Stimulated activated CD8-positive, alpha-beta memory T cell treated with anti-CD3 and anti-CD28 coated beads, Interleukin-15, amount 100 ng/mL, for 4 hours (primary cell): Measurements from ENCODE around the gene RBBP4.
"Not testable (repeated sequence)": the region's sequence is repeated elsewhere in the genome, so short reads cannot be mapped to it uniquely, and the experiment has no call there.

Experiments
- DNase-seq, 2 donors: peaks; one replicate each; pipeline ENCODE4 v3.0.0-alpha.2; 2020; ENCODE audit warnings: low read depth in 2 of 2

The RBBP4 gene

DNA sequence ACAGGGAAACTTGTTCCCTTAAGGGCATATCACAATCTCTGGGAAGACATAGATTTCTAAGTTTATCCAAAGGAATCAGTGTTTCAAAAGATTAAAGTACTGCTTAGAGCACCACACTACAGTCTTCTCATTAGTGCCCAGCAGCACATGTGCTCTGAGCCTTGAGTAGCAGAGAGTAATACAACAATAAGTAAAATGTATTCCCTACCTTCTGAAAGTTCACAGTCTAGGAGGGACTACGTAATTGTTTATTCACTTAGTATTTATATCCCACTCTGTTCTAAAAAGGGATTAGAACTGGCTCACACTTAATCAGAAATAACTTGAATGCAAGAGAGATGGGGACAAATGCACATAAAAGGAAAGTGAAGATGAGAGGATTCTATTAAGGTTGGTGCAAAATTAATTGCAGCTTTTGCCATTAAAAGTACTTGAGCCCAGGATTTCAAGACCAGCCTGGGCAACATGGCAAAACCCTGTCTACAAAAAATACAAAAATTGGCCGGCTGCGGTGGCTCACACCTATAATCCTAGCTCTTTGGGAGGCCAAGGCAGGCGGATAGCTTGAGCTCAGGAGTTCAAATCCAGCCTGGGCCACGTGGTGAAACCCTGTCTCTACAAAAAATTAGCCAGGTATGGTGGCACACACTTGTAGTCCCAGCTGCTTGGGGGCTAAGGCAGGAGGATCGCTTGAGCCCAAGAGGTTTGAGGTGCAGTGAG lies 42.6 kb downstream of the RBBP4 start:
- no peak for DNase-seq

DNA sequence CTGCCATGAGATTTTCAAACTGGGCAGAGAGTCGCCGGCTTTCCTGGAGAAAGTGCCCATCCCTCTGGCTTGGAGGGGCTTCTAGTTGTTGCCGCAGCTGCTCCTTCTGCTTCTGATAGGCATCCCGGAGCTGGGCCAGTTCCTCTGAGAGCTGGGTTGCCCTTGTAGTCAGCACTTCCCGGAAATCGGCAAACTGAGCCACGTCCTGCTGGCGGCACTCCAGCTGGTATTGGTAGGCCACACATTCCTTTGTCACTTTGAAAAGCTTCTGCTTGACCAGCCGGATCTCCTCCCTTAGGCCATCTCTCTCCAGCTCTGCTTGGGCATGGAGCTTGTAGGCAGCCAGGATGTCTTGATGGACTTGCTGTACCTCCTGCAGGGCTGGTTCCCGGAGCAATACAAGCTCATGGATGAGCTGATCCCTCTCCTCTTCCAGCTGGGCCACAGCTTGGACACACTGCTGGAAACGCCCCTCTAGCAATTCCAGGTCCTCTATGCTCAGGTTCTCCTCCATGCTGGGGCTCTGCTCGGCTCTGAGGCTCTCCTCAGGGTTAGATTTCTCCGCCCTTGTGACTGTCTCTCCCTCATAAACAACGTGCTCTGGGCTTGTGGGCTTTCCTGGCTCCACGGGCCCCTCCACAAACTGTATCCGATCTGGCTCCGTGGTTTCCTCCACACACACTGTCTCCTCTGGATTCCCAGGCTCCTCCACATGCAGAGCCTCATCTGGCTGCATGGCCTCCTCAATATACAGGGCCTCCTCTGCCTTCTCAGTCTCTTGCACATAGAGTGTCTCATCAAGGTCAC lies 44.3 kb downstream of the RBBP4 start:
- no peak for DNase-seq

DNA sequence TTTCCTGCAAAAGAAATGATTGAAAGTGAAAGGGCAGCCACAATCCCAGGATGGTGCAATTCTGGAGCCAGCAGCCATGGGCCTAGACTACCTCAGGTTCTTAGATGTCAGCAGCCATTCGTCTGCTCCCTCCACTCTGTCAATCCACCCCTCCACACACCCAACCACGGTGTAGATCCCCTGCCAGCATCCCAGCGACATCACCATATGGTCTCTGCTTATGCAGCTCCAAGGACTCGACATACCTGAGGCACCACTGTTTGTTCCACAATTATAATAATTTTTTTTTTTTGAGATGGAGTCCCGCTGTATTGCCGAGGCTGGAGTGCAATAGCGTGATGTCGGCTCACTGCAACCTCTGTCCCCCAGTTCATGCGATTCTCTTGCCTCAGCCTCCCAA lies 45.0 kb downstream of the RBBP4 start:
- no peak for DNase-seq

DNA sequence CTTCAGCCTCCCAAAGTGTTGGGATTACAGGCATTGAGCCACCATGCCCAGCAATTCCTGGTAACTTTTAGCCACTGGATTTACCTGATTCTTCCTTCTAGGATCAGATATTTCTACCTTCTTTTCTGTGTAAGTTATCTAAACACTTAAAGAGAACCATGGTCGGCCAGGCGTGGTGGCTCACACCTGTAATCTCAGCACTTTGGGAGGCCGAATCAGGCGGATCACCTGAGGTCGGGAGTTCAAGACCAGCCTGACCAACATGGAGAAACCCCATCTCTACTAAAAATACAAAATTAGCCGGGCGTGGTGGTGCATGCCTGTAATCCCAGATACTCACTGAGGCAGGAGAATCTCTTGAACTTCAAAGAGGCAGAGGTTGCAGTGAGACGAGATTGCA lies 46.0 kb downstream of the RBBP4 start:
- DNase-seq = not testable (repeated sequence)

DNA sequence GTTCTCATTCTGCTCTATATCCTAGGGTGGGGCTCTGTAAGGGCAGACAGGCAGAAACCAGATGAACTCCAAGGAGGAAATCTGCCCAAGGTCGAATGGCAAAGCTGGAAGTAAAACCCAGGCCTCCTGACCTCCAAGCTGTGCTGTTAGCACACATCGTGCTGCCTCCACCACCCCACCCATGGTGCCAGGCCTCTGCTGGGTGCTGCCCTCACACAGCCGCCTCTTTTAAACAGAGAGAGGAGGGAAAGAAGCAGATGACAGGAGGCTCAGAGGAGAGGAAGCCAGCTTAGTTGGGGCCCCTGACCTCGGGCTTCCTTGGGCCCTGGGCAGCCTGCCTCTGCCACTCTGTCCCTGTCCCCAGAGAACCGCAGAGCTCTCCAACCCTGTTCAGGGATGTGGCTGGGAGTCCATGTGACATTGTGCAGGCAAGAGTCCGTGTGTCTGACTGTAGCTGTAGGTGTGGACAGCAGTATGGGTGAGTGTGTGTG lies 50.5 kb downstream of the RBBP4 start:
- DNase-seq = no peak

DNA sequence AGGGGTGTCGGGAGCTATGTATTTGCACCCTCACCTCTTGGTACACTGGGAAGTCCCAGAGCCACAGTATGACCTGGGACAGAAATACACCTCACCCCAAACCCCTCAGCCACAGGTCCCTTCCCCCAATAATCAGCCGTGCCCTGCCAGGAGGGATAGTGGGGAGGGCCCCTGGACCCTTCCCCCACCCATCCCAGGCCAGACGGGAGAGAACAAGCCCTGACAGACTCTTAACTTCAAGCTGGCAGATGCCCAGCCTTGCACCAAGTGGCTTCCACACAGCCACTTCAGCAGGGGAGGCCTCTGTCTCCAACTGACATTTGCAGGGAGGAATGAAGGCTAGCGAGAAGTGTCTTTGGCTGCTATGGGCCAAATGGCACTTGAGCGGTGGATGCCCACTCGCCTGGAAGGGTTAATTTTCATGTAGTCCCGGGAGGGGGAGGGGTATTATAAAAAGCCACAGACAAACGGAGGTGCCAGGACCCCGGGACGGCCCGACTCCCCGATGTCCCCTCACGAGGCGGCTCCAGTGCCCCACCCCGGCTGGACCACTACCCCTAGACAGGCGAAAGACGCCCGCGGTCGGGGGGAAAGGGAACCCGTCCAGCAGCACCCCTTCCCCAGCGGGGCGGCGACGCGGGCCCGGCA lies 51.1 kb downstream of the RBBP4 start:
- no peak for DNase-seq

DNA sequence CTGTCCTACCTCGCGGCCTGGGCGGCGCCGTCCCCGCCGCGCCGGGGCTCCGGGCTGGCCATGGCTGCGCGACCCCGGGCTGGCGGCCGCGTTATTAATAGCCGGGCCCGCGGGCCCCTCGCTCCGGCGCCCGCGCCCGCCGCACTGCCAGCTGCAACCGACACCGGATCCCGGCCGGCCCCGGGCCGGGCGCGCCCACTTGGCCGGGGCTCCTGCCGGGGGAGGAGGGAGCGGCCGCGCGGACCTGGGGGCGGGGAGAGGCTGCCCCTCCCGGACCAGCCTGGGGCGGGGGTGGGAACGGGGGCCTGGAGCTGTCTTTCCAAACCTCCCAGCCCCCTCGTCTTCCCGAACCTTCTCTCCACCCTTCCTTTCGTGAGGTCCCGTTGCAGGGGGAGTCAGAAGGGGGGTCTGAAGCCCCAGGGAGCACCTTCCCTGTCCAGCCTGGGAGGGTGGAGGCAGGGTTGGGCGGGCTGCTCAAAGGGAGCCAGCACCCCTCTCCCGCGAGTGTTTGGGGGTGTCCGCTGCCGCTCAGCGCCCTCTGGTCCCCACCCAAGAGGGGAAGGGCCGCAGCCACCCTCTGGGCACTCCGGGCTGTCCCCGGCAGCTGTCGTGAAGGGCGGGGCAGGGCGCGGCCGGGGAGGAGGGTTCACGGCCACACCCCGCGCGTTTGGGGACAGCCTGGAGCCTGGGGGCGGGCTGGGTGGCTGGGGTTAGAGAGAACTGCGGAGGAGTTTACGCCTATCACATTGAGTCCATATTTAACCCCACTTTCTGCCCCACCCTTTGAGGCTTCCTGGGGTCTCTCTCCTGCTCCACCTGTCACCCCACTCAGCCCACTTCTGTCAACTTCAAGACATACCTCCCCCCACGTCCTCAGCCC lies 51.8 kb downstream of the RBBP4 start, which contains the start of gene SYNC:
Gene SYNC (minus strand): TSS at position 172 of the 880 bp plus-strand sequence. CDS start 110 bp downstream, at position 62.
- DNase-seq = no peak

DNA sequence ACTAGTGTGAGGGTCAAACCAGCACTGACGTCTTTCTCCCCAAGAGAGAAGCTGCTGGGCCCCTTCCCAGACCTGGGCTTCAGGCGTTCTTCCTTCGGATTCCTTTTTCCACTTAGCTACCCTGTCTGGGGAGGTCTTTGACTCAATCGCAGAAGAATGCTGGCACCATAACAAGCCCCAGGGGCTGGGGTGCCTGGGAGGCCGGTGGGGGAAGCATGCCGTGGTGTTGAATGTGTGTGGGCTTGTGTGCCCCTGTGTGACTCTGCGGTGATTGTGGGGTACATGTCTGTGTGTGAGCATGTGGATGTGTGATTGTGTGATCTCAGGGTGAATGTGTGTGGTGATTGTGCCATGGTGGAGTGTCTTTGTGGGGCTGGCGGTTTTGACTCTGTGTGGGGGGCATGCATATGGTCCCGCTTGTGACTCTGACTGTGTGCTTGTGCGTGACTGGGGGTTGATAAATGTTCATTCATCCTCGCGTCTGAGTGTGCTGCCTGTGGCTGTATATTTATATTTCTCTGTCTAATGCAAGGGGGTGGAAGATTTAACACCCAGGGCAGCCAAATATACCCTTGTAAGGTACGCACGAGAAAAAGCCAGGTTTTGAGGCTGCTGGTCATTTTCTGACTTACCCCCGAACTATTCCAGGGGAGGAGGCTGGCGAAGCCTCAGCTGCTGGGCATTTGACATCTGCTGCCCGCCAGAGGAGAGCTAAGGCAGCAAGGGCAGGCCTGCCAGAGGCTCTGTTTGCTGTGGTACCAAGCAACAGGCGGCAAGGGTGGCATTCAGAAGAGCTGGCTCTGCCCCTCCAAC lies 52.7 kb downstream of the RBBP4 start:
- DNase-seq = no peak

GRCh38 chr1:32705516-32705915 lies 54.5 kb downstream of the RBBP4 start:
- DNase-seq = no peak

DNA sequence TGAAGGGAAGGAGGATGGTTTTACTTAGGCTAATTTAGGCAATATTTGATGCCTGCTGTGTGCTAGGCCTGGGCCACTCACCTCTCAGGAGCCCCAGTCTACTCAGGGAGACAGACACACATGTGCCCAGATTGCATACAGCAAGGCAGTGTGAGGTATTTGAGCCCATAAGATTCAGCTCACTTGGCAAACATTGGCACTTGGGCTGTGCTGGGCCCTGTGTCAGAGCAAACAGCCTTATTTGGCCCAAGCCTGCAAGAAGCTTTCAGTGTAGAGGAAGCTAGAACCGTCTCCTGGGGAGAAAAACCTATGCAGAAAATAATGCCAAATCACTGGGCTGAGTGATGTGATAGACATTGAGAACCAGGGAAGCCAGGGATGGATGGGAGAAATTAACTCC lies 55.5 kb downstream of the RBBP4 start:
- DNase-seq = no peak

- no peak for DNase-seq
These were observed 58.1 kb downstream of the RBBP4 start for GRCh38 chr1:32709075-32709474.

- no peak for DNase-seq
These were observed 58.5 kb downstream of the RBBP4 start for GRCh38 chr1:32709476-32709875.

DNA sequence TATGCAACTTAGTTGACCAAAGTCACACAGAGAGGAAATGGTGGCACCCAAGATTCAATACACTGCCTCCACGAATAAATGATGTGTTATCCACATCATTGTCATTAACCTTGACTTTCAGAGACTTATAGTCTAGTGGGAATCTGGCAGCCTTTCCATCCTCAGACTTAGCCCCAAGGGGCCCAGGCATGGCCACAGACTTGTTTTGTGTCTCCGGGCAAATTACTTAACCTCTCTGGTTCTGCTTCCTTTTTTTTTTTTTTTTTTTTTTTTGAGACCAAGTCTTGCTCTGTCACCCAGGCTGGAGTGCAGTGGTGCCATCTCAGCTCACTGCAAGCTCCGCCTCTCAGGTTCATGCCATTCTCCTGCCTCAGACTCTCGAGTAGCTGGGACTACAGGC lies 60.2 kb downstream of the RBBP4 start:
- DNase-seq = not testable (repeated sequence)

- DNase-seq = no peak
These were observed 62.1 kb downstream of the RBBP4 start for GRCh38 chr1:32713081-32713480.

DNA sequence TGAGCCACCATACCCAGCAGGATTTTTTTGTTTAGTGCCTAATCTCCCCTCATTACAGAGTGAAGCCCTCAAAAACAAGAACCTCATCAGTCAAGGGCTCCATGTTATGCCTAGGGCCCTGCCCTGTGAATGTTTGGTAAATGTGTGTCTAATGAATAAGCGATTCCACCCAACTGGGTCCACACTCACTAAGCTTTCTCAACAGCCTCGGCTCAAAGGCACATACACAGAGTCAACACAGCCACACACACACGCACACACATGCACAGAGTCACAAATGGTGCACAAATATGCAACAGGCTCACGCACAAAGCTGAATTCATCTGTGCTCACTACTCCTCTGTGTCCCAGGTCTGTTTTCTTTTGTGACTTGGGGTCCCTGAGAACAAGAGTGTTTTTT lies 63.3 kb downstream of the RBBP4 start:
- no peak for DNase-seq

- no peak for DNase-seq
These were observed 64.9 kb downstream of the RBBP4 start for GRCh38 chr1:32715901-32716311.

DNA sequence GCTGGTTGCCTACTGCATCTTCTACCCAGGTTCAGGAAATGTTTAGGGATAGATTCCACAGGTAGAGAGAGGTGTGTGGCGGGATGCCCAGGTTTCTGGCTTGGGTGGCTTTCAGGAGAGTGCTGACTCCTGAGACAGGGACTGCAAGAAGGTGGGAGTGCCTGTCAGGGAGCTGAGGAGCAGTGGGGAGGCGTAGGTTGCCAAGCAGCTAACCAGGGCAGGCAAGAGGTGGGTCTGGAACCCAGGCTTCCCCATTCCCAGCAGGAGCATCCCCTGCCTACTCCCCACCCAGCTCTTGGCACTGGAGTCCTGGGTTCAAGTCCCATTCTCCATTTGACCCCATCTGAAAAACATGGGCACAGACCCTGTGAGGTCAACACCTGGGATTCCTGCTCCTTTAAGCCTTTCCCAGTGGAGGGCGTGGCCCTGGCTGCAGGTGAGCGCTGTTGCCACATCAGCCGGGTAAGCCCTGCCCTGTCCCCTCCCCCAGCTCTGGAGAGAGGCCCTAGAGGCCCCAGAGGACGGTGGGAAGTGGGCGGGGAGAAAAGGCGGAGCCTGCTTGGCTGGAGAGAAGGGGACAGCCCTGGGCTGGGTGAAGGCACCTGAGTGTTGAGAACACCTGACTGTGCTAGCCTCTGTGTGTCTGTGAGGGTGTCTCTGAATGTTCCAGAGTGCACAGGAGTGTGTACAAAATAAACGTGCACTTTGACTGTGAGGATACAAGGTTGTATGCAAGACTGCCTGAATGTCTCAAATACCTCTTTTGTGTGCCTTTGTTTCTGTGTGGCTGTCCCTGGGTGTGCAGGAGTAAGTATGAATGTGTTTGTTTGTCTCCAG lies 65.5 kb downstream of the RBBP4 start:
- DNase-seq = no peak

DNA sequence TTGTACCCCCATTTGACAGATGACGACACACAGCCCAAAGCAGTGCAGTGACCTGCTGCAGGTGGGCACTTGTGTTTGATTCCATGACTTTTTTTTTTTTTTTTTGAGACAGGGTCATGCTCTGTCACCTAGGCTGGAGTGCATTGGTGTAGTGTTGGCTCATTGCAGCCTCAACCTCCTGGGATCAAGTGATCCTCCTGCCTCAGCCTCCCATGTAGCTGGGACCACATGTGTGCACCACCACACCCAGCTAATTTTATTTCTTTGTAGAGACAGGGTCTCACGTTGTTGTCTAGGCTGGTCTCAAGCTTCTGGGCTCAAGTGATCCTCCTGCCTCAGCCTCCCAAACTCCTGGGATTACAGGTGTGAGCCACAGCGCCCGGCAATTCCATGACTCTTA lies 66.5 kb downstream of the RBBP4 start:
- DNase-seq = no peak

DNA sequence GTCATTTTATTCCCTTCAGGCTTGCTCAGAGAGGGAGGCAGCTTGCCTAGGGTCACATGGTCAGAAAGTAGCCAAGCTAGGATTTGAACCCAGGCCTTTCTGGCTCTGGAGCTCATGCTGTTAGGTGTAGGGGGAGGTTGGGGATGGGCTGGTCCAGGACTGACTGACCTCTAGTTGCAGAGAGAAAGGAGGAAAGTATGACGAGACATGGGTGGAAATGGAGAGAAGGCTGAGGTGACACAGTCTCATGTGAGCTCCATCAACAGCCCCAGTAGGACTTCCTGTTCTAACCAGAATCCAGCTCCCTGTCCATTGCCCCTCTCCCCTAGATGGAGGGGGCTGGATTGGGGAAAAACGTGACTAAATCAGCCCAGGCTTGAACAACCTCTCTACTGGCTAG lies 67.0 kb downstream of the RBBP4 start:
- no peak for DNase-seq

- DNase-seq = no peak
These were observed 67.5 kb downstream of the RBBP4 start for GRCh38 chr1:32718527-32718926.
